Neural progenitor cell (in vitro differentiated cells): ENCODE measurements around the gene TNFSF10. TPM values are rescaled to one million over a fixed set of nuclear protein-coding genes. Genes with fewer than 3 reads are reported as not detected.

Source experiments
- DNase-seq: peaks from one replicate; pipeline ENCODE4 v3.0.0-alpha.2; 2016; ENCODE audit warnings: low spot score
- H2AFZ ChIP-seq: fragments of 200-600 bp; sonication (generic); replicated peaks from 2 replicates; pipeline ENCODE4 v1.6.1; 2016; ENCODE audit warnings: antibody characterized with exemption
- H3F3A ChIP-seq: fragments of 200-600 bp; sonication (generic); 2 replicates; pipeline ENCODE4 v1.6.1; 2016; ENCODE audit warnings: antibody characterized with exemption, low read depth
- H3K27ac ChIP-seq: fragments of 200-600 bp; sonication (generic); 2 replicates; pipeline ENCODE4 v1.5.1; 2016; ENCODE audit warnings: mild to moderate bottlenecking
- H3K27me3 ChIP-seq: fragments of 200-600 bp; sonication (generic); 2 replicates; pipeline ENCODE4 v1.6.1; 2016; ENCODE audit warnings: mild to moderate bottlenecking, moderate library complexity
- H3K36me3 ChIP-seq: fragments of 200-600 bp; sonication (generic); 2 replicates; pipeline ENCODE4 v1.5.1; 2016
- H3K4me1 ChIP-seq: fragments of 200-600 bp; sonication (generic); 2 replicates; pipeline ENCODE4 v1.6.1; 2016; ENCODE audit warnings: mixed run types
- H3K4me2 ChIP-seq: fragments of 200-600 bp; sonication (generic); 2 replicates; pipeline ENCODE4 v1.6.1; 2016
- H3K4me3 ChIP-seq: fragments of 200-600 bp; sonication (generic); 2 replicates; pipeline ENCODE4 v1.5.1; 2016
- H3K79me2 ChIP-seq: fragments of 200-600 bp; sonication (generic); 2 replicates; pipeline ENCODE4 v1.6.1; 2016; ENCODE audit warnings: low read depth
- H3K9ac ChIP-seq: fragments of 200-600 bp; sonication (generic); 2 replicates; pipeline ENCODE4 v1.6.1; 2016
- H3K9me3 ChIP-seq: fragments of 200-600 bp; sonication (generic); 2 replicates; pipeline ENCODE4 v1.5.1; 2016; ENCODE audit warnings: low read depth
- H4K20me1 ChIP-seq: fragments of 200-600 bp; sonication (generic); 2 replicates; pipeline ENCODE4 v1.6.1; 2016; ENCODE audit warnings: low read depth
- H3K27ac Mint-ChIP-seq: 3 replicates; pipeline ENCODE4 v1.8.0; 2021; ENCODE audit warnings: mixed read lengths
- H3K27me3 Mint-ChIP-seq: 2 replicates; pipeline ENCODE4 v1.8.0; 2022; ENCODE audit warnings: low read depth, mild to moderate bottlenecking, inconsistent platforms, moderate library complexity, mixed read lengths; ENCODE audit not compliant: insufficient read depth
- H3K36me3 Mint-ChIP-seq: 3 replicates; pipeline ENCODE4 v1.8.0; 2021; ENCODE audit warnings: mixed read lengths
- H3K4me1 Mint-ChIP-seq: 3 replicates; pipeline ENCODE4 v1.8.0; 2021; ENCODE audit warnings: mixed read lengths
- H3K4me3 Mint-ChIP-seq: 3 replicates; pipeline ENCODE4 v1.8.0; 2021; ENCODE audit warnings: mild to moderate bottlenecking, moderate library complexity, mixed read lengths
- H3K9me3 Mint-ChIP-seq: 3 replicates; pipeline ENCODE4 v1.8.0; 2020; ENCODE audit warnings: mixed read lengths
- EZH2 ChIP-seq: fragments of 200-600 bp; sonication (generic); IDR thresholded peaks from 2 replicates; pipeline ENCODE4 v1.6.1; 2017; ENCODE audit warnings: antibody characterized with exemption, mild to moderate bottlenecking, moderate library complexity
- EZH2phosphoT487 ChIP-seq: fragments of 200-600 bp; sonication (generic); IDR thresholded peaks from 2 replicates; pipeline ENCODE4 v1.6.1; 2017; ENCODE audit warnings: antibody characterized with exemption
- total RNA-seq: library from RNA; depleted of rRNA; stranded (reverse); fragments of >200 nt; gene quantifications from 2 replicates; pipeline ENCODE4 v1.2.3, GENCODE V29; 2015; ENCODE audit warnings: low replicate concordance
- TF ChIP-seq, protein P1 (sequence below): fragments of 200-600 bp; sonication (generic); IDR thresholded peaks from 2 replicates; pipeline ENCODE4 v1.5.1; 2017; ENCODE audit warnings: antibody characterized with exemption, mild to moderate bottlenecking

TNFSF10 gene
- total RNA-seq, 1 donor from 2014 or later: not detected

DNA sequence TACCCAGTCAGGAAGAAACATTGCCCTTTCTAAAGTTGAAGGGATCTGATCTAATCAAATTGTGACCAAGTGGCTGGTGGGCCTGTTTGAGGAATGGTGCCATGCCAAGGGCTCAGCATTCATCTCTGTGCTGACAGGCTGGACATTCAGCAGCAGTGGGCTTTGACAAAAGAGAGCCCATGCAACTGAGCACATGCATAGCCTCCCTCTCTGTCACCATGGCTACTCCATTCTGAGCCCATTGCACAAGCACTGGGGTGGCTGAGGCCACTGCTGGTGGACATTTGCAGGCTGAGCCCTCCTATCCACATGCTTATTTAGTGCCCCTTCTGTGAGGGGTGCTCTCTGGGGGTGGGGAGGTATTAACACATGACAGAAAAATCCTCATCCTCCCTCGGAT lies 28.6 kb upstream of the TNFSF10 start:
- Histone ChIP-seq H3K36me3 (no peaks in the 10 kb centered on the region), H2AFZ (no peak overlapping the region), H3K9me3 (no peaks in the 10 kb centered on the region), H3K27me3 (no peaks in the 10 kb centered on the region), H3K4me3 (no peak overlapping the region), H3K4me2 (no peak overlapping the region), H4K20me1 (no peaks in the 10 kb centered on the region), H3K27ac (no peak overlapping the region), H3K4me1 (no peaks in the 10 kb centered on the region), H3K79me2 (no peaks in the 10 kb centered on the region), H3F3A (no peaks in the 10 kb centered on the region), H3K9ac (no peak overlapping the region)
- DNase-seq: no peak
- Mint-ChIP-seq H3K36me3 (no peaks in the 10 kb centered on the region), H3K9me3 (peaks cover 2% of the 10 kb centered on the region), H3K27me3 (peaks cover 3% of the 10 kb centered on the region), H3K4me3 (no peak overlapping the region), H3K27ac (peak overlapping the region; percentile 26), H3K4me1 (peaks cover 10% of the 10 kb centered on the region)
- TF ChIP-seq EZH2: no peak

DNA sequence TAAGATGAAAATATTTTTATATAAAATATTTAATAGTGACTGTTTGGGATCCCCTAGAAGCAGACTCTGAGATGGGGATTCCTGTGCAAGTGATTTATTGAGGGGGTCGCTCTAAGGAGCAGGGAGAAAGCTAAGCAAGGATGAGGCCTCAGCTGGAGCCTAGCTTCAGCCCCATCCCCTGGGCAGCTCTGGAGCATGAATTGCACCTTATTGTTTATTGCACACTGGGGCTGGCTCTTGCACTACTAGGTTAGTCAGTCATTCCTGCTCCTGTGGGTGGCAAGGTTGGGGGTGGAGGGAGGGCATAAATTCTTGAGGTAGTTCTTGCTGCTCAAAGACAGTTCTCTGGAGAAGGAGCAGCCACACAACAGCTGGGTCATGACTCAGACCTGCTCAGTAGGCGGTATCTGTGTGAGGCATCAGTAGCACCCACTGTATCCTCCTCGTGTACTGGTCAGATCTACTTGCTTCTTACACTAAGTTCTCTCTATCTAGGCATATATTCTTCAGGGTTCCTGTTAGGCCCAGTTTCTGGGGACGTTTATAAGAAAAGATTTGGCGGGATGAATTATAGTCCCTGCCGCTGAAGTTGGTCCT lies 27.2 kb upstream of the TNFSF10 start:
- Histone ChIP-seq H3F3A (no peaks in the 10 kb centered on the region), H3K9ac (no peak overlapping the region), H2AFZ (no peak overlapping the region), H3K9me3 (no peaks in the 10 kb centered on the region), H3K4me3 (no peak overlapping the region), H3K27ac (no peak overlapping the region), H3K79me2 (no peaks in the 10 kb centered on the region), H3K27me3 (no peaks in the 10 kb centered on the region), H3K36me3 (no peaks in the 10 kb centered on the region), H4K20me1 (no peaks in the 10 kb centered on the region), H3K4me1 (no peaks in the 10 kb centered on the region), H3K4me2 (no peak overlapping the region)
- DNase-seq: no peak
- Mint-ChIP-seq H3K4me3 (no peak overlapping the region), H3K27ac (no peak overlapping the region), H3K4me1 (peaks cover 10% of the 10 kb centered on the region), H3K9me3 (peaks cover 2% of the 10 kb centered on the region), H3K36me3 (no peaks in the 10 kb centered on the region), H3K27me3 (peaks cover 3% of the 10 kb centered on the region)
- TF ChIP-seq EZH2phosphoT487 (no peak), EZH2 (no peak)
- TF ChIP-seq, protein P1, sequence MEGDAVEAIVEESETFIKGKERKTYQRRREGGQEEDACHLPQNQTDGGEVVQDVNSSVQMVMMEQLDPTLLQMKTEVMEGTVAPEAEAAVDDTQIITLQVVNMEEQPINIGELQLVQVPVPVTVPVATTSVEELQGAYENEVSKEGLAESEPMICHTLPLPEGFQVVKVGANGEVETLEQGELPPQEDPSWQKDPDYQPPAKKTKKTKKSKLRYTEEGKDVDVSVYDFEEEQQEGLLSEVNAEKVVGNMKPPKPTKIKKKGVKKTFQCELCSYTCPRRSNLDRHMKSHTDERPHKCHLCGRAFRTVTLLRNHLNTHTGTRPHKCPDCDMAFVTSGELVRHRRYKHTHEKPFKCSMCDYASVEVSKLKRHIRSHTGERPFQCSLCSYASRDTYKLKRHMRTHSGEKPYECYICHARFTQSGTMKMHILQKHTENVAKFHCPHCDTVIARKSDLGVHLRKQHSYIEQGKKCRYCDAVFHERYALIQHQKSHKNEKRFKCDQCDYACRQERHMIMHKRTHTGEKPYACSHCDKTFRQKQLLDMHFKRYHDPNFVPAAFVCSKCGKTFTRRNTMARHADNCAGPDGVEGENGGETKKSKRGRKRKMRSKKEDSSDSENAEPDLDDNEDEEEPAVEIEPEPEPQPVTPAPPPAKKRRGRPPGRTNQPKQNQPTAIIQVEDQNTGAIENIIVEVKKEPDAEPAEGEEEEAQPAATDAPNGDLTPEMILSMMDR: no peak

DNA sequence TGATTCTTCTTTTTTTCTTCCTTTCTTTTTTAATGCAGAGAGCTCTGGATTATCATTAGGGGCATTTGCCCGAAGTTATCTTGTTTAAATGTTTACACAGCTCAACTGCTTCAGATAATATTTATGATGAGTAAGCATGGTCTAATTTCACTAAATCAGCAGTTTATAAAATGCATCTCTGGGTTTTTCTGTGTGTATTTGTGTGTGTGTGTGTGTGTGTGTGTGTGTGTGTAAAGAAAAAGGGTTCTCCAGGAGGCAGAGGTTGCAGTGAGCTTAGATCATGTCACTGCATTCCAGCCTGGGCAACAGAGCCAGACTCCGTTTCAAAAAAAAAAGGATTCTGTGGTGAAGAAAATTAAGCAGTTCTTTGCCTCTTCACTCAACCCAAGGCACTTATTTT lies 25.9 kb upstream of the TNFSF10 start:
- H3K27me3 Mint-ChIP-seq: peaks cover 3% of the 10 kb centered on the region
- no peaks in the 10 kb centered on the region for H3F3A ChIP-seq
- H3K9me3 Mint-ChIP-seq: peaks cover 2% of the 10 kb centered on the region
- H3K4me3 Mint-ChIP-seq: no peak overlapping the region
- no peak overlapping the region for H3K27ac ChIP-seq
- no peak overlapping the region for H3K9ac ChIP-seq
- no peaks in the 10 kb centered on the region for H3K36me3 ChIP-seq
- no peak for DNase-seq
- H3K4me3 ChIP-seq: no peak overlapping the region
- H3K27ac Mint-ChIP-seq: peak overlapping the region; percentile 46
- H3K9me3 ChIP-seq: no peaks in the 10 kb centered on the region
- H4K20me1 ChIP-seq: no peaks in the 10 kb centered on the region
- peaks cover 10% of the 10 kb centered on the region for H3K4me1 Mint-ChIP-seq
- no peaks in the 10 kb centered on the region for H3K79me2 ChIP-seq
- no peak overlapping the region for H2AFZ ChIP-seq
- TF ChIP-seq EZH2phosphoT487: no peak
- no peak for TF ChIP-seq EZH2
- TF ChIP-seq, protein P1: no peak
- H3K27me3 ChIP-seq: no peaks in the 10 kb centered on the region
- no peaks in the 10 kb centered on the region for H3K4me1 ChIP-seq
- H3K36me3 Mint-ChIP-seq: no peaks in the 10 kb centered on the region
- no peak overlapping the region for H3K4me2 ChIP-seq

DNA sequence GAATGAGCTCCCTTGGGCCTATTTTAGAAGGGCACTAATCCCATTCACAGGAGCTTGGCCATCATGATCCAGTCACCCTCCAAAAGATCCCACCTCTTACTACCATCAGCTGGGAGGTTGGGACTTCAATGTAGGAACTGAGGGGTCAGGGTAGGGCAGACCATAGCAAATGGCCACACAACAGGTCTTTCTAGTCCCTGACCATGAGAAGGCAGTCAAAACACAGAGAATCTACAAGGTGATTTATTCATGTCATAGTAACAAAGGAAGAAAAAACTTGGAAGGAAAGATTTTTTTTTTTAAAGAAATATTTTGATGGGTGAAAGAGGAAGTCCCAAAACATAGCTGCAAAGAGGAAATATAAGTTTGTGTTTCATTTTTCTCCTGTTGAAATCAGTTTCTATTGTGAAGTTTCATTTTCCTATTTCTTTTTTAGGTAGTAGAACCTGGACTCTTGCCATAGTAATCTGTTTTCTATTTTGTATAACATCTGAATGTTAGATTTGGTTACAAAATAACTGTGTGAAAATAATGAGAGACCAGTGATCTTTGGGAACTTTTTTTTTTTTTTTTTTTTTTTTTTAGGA lies 23.5 kb upstream of the TNFSF10 start:
- Histone ChIP-seq H3K4me2 (no peak overlapping the region), H3K9me3 (no peaks in the 10 kb centered on the region), H3K27ac (no peak overlapping the region), H2AFZ (no peak overlapping the region), H3K4me1 (no peaks in the 10 kb centered on the region), H3K79me2 (no peaks in the 10 kb centered on the region), H3K27me3 (no peaks in the 10 kb centered on the region), H3K4me3 (no peak overlapping the region), H3F3A (no peaks in the 10 kb centered on the region), H3K9ac (no peak overlapping the region), H4K20me1 (no peaks in the 10 kb centered on the region), H3K36me3 (no peaks in the 10 kb centered on the region)
- no peak overlapping the region for H3K27ac Mint-ChIP-seq
- no peak for TF ChIP-seq EZH2phosphoT487
- TF ChIP-seq EZH2: no peak
- TF ChIP-seq, protein P1: no peak
- H3K9me3 Mint-ChIP-seq: peaks cover 2% of the 10 kb centered on the region
- no peaks in the 10 kb centered on the region for H3K36me3 Mint-ChIP-seq
- H3K4me1 Mint-ChIP-seq: peaks cover 3% of the 10 kb centered on the region
- DNase-seq: no peak
- no peak overlapping the region for H3K4me3 Mint-ChIP-seq
- H3K27me3 Mint-ChIP-seq: peaks cover 3% of the 10 kb centered on the region
